HG02973 (cell line): ENCODE results near the gene FNBP1.

Experiments used
- ATAC-seq: cut with Tn5 transposase; IDR thresholded peaks from one replicate; pipeline ENCODE4 v1.9.1; 2021; ENCODE audit warnings: moderate library complexity; ENCODE audit not compliant: unreplicated experiment

The FNBP1 gene

GRCh38 chr9:129930743-129931142 is 112.2 kb downstream of the FNBP1 start:
- no peak for ATAC-seq

DNA sequence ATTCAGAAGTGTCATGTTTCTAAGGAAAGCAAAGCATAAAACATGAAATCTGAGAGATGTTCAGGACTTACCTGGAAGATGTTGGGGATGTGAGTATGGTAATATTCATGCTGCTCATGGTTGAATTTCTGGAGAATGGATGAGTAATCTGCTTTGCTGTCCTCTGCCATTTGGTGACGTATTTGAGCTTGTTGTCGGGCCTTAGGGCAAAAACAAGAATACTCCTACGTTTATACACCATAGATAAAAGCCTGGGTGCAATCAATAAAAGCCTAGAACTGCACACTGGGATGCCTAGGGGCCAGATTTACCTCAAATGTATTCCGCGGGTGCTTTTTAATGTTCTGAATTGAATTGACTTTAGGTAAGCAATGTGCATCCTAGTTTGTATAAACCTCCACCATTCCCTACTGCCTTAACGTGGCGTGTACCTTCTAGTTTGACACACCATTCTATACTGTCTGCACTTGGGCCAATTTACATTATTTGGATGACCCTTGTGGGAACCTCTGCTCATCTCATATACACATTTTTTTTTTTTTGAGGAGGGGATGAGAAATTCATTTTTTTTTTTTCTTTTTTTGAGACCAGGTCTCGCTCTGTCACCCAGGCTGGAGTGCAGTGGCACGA is 113.4 kb downstream of the FNBP1 start:
- ATAC-seq, result no peak

DNA sequence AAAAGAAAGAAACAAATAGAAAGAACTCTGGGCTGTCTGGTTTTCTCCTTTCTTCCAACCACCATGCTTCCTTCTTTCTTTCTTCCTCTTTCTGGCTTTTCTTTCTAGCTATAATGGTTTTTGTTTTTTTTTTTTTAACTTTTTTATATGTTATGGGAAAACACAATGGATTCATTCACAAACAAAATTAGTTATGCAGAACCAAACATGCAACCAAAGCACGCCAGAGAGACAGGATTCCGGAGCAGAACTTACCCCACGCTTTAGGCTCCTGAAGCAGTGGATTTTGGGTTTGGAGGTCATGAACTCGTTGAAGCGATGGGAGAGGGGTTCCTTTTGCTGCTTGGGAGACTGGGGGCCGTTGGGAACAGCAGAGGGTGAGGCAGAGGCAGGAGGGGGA is 119.4 kb downstream of the FNBP1 start:
- no peak for ATAC-seq

DNA sequence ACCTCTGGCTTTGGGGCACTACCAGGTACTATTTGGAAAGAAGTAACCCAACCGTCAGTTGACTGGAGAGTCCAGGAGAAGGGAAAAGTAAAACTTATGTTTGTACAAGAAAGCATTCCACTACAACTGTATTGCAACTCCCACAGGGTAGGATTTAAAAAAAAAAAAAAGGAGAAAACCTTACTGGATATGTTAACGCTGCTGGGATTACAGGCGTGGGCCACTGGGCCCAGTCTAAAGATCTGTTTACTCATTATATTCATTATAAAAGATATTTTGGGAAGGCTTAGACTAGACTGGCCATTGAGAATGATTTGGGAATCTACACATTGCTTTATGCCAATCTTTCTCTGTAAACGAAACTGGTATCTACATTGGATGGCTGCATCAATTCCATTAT is 121.1 kb downstream of the FNBP1 start:
- ATAC-seq, result no peak

DNA sequence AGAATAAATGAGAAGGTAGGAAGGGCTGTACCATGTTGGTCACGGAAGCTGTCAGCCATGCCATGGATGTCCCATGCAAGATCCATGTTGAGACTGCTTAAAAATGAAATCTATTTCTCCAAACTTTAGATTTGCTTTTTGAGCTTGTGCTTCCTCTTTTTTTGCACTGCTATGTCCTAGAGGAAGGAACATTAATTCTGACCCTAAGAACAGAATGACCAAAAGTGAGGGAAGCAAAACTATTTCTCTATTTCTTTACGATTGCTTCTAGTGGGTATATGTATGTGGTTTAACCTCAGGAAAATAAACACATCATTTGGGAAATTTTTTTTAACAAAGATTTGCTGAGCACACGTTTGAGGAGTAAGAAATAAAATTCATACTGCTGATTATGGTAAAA is 123.1 kb downstream of the FNBP1 start:
- no peak for ATAC-seq

- no peak for ATAC-seq
These were observed 123.7 kb downstream of the FNBP1 start for GRCh38 chr9:129919277-129919676.

DNA sequence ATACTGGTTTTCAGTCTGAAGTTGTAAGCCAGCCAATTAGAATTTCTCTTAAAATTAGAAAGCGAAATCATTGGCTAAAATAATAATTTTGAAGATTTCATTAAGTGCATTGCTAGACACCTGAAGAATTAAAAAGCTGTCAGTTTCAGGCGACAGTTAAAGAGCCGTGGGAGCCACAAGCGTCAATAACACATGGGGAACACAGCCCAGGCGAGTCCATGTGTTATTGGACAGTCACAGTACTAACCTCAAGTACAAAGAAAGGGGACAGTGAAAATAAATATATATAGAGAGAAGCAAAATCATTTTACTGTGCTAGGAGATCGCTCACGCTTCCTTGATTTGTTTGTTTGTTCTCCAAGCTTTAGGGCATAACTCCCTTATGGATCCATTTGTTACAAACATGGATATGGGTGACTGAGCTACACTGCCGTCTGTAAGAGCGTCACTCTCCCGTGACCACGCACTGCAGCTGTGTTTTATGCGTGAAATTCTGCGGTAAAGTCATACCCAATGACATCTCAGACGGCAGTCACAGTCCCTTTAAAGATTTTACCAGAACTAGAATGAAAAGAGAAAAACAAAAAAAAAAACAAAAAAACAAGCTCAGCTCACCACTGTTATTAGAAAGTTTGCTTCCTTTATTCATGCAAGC is 124.6 kb downstream of the FNBP1 start:
- no peak for ATAC-seq

DNA sequence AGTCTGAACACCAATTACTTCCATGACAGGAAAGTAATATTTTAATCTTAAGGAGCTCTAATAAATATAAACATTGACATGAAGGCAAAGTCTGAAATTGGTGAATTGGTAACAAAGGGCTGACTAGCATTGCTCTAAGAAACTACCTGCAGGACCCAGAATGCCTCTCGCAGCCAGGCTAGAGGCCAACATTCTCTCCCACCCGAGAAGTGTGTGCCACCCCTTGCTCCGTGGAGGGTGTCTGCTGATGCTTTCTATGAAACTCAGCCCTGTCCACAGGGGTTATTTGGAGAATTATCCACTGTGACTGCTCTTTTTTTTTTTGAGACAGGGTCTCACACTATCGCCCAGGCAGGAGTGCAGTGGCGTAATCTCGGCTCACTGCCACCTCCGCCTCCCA is 126.3 kb downstream of the FNBP1 start:
- no peak for ATAC-seq

GRCh38 chr9:129914051-129914450 is 128.9 kb downstream of the FNBP1 start:
- ATAC-seq, result no peak

DNA sequence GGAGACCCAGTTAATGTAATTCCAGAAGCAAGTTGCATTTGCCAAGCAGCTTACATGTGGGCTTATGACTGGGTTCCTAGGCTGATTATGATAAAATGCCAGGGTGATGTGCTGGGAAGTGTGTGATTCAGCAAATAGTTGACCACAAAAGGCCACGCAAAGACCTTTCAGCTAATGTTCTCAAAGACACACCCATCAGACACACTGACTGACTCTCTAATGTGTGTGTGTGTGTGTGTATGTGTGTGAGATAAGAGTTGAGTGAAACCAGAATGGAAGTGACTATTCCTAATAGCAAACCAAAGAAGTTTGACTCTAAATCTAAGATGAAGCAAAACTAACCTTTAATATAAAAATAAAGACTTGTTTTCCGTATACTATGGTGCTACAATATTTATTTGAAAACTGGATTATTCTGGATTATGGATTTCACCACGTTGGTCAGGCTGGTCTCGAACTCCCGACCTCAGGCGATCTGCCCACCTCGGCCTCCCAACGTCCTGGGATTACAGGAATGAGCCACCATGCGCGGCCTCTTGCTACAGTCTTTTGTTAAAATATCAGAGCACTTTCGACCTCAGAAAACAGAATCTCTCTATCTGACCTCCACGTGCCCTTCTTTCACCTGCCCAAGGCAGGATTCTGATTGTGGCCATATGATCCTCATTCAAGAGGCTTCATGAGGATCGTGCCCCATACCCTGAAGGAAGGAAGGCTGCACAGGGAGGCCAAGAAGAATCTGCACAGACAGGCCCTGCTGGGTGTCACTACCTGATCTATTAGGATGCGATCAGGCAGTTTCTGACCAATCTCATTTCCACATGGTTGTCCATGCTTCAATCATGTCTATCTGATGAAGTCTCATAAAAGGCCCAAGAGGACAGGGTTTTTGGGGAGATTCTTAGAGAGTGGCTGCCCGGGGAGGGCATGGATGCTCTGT is 132.1 kb downstream of the FNBP1 start:
- ATAC-seq, result no peak

DNA sequence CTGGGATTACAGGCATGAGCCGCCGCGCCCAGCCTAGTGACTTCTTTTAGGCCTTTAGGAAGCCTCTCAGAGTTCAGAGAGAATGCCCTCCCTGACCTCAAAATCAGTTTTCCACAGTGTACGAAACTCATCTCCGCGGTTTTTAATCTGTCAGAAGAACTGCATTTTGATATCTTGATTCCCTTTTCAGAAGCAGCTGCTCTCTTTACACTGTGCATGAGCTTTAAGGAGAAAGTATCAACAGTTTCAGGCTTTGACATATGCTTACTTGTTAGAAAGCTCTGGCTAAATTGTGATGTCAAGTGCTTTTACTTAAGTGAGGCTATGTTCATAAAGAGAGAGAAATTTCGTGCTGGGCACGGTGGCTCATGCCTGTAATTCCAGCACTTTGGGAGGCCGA is 133.1 kb downstream of the FNBP1 start:
- no peak for ATAC-seq

DNA sequence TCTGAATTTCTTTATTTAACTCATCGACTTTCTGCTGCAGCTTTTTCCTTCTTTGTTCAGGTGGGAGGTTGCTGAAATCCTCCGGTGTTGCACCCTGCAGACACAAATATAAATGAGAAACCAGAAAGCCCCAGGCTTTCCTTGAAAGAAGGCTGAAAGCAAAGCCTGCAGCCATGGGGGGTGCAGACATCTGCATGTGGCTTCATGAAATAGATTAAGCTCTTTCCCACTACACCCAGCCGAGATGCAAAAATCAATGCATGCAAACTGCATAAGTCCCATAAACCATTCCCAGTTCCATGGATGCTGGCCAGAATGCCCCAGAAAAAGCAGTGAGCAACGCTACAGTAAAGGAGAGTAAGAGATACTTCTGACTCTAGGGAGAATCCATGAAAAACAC is 134.1 kb downstream of the FNBP1 start:
- no peak for ATAC-seq

DNA sequence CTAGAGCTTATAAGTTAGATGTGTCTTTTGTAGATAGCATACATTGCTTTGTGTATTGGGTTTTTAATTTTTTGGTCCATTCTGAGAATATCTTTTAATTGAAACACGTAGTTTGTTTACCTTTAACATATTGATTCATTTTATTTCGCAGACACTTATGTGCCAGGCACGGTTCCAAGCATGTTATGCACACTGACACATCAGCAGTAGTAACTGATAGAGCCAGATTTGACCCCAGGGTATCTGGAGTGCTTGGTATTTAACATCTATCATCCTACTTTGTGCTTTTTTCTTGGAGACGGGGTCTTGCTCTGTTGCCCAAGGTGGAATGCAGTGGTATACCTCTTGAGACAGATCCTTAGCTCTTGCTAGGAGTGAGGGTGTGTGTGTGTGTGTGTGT is 135.8 kb downstream of the FNBP1 start:
- ATAC-seq, result no peak

GRCh38 chr9:129906298-129906697 is 136.7 kb downstream of the FNBP1 start:
- no peak for ATAC-seq

DNA sequence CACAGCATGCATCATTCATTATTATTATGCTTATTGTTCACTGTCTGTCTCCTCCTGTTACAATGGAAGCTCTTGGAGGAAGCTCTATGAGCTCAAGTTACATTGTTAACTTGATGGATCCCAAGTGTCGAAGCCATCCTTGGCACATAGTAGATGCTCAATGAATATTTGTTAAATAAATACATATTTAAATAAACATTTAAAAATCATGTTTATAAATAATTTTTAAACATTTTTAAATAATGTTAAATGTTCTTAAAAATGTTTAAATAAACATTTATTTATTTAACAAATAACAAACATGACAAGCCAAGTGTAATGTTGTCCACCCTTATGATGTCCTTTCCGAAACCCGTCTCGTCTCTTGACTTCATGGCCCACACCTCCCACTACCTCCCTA is 138.3 kb downstream of the FNBP1 start:
- no peak for ATAC-seq

DNA sequence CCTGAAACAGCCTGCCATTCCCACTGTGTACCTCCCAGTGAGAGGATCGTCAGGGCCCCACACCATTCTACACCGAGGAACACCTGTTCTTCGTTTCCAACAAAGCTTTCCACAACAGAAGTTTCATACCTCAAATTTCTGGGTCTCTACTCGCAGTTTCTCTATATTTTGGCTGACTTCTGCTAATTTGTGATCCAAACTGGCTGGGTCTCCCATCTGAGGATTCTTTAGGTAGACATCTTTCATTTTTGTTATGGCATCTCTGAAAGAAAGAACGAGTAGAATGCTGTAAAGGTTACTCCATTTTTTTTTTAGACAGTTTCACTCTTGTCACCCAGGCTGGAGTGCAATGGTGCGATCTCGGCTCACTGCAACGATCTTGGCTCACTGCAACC is 140.3 kb downstream of the FNBP1 start:
- ATAC-seq, result no peak

DNA sequence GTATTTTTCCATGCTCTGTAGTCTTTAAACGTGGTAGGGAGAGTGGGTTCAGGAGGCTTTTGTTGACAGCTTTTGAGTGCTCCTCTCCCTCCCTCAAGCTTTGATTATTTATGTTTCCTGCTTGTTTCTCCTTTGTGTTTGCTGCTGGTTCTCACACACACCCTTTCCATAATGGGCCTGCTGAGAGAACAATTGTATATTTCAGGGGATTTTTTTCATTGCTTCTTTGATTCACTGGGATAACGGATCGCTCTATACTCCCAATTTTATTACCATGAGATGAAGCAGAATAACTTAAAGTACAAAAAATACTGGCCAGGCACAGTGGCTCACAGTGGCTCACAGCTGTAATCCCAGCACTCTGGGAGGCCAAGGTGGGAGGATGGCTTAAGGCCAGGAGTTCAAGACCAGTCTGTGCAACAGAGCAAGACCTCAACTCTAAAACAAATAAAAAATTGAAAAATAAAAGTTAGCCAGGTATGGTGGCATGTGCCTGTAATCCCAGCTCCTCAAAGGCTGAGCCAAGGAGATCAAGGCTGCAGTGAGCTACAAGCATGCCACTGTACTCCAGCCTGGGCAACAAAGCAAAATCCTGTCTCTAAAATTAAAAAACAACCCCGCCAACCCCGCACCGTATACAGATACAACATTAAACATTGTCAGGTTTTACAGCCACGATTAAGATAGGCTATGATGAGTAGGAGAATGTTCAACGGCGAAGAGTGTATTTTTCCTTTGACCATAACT is 140.8 kb downstream of the FNBP1 start:
- ATAC-seq, result no peak

DNA sequence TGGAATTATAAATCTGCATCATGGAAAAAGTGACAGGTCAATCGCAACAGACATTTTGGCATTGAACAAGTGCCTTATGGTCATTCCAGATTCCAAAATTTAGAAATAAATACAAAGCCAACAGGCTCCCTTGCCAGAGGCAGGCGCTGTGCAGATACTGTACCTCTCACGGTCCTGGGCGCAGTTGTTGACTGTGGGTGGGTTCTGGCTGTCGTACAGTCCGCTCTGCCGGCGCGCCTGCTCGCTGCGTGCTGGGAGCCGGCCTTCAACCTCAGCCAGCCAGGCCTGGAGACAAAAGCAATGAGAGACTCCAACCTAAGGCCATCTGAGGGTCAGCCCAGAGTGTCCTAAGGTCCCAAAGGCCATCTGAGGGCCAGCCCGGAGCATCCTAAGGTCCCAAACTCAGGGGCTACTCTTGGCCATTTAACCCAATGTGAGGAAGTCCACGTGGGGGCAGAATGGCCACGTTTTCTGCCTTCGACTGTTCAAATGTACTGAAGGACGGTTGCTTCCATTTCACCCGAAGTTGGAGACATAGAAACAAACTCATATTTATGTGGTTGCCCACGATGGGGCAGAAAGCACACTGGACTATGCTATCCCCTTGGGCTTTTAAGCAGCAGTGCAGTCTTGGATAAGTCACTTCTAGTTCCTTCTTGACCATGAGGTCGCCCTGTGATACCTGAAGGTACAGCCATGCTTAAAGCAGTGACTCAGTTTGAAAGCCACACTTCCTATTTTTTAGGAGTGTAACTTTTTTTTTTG is 142.5 kb downstream of the FNBP1 start:
- ATAC-seq, result peak; percentile 77

DNA sequence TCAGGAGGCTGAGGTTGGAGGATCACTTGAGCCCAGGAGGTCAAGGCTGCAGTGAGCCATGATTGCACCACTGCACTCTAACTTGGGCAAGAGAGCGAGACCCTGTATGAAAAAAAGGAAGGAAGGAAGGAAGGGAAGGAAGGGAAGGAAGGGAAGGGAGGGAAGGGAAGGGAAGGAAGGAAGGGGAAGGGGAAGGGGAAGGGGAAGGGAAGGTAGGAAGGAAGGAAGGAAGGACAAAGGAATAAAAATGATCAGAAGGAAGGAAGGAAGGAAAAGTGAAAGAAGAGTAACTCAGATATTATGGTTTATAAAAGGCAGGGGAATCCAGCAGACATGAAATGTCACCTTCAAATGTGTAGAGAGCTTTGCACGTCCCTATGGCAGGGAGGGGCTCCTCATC is 143.4 kb downstream of the FNBP1 start:
- ATAC-seq, result no peak

GRCh38 chr9:129898185-129898584 is 144.8 kb downstream of the FNBP1 start:
- no peak for ATAC-seq

- no peak for ATAC-seq
These were observed 145.7 kb downstream of the FNBP1 start for GRCh38 chr9:129897263-129897662.
